Neural cell (in vitro differentiated cells): ENCODE data around the gene PCNX2.

ENCODE experiments used
- CTCF ChIP-seq: fragments of 450-650 bp; IDR thresholded peaks from 2 replicates; pipeline ENCODE4 v1.5.1; 2014; ENCODE audit warnings: antibody characterized with exemption, mild to moderate bottlenecking, moderate library complexity; ENCODE audit not compliant: poor library complexity, severe bottlenecking
- EP300 ChIP-seq: fragments of 450-650 bp; conservative IDR thresholded peaks from 2 replicates; pipeline ENCODE4 v1.6.1; 2014; ENCODE audit warnings: antibody characterized with exemption, mild to moderate bottlenecking, moderate library complexity; ENCODE audit not compliant: poor library complexity, severe bottlenecking
- EZH2 ChIP-seq: fragments of 200-600, 300-800 bp; shearing (Covaris generic), sonication (generic); IDR thresholded peaks from 2 replicates; pipeline ENCODE4 v1.6.1; 2014; ENCODE audit warnings: antibody characterized with exemption, low read length, borderline replicate concordance, mild to moderate bottlenecking; ENCODE audit not compliant: insufficient read depth, poor library complexity, severe bottlenecking
- POLR2AphosphoS5 ChIP-seq: IDR thresholded peaks from 2 replicates; pipeline ENCODE4 v1.6.1; 2012
- RAD21 ChIP-seq: fragments of 450-650 bp; conservative IDR thresholded peaks from 2 replicates; pipeline ENCODE4 v1.6.1; 2014; ENCODE audit warnings: antibody characterized with exemption, mild to moderate bottlenecking, moderate library complexity
- SMC3 ChIP-seq: fragments of 450-650 bp; conservative IDR thresholded peaks from 2 replicates; pipeline ENCODE4 v1.6.1; 2014; ENCODE audit warnings: antibody characterized with exemption, mild to moderate bottlenecking, moderate library complexity; ENCODE audit not compliant: poor library complexity
- TAF1 ChIP-seq: IDR thresholded peaks from 2 replicates; pipeline ENCODE4 v1.6.1; 2012; ENCODE audit warnings: low read depth
- TF ChIP-seq, protein P1 (sequence below): IDR thresholded peaks from 2 replicates; pipeline ENCODE4 v1.6.1; 2012; ENCODE audit warnings: borderline replicate concordance

DNA sequence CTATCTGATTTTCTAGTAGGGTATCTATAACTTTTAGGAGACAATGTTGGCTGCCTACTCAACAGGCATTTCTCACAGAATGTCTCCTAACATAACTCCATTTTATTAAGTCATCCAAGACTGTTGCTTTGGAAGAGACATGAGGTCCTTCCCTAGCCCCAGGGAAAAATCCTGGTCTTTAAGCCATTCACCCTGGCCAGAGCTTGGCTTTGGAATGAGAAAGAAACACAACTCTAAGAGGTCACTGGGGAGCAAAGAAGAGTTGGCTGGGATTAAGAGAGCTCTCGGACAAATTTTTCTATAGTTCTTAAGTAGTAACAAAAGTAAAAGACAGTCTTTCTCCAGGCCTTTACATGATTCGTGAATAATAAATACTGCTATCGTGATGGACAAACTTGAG is 57.9 kb downstream of the PCNX2 start:
- no peak for TF ChIP-seq CTCF
- TF ChIP-seq EP300, result no peak
- no peak for TF ChIP-seq SMC3
- no peak for TF ChIP-seq RAD21
- TF ChIP-seq POLR2AphosphoS5, result no peak
- TF ChIP-seq, protein P1, sequence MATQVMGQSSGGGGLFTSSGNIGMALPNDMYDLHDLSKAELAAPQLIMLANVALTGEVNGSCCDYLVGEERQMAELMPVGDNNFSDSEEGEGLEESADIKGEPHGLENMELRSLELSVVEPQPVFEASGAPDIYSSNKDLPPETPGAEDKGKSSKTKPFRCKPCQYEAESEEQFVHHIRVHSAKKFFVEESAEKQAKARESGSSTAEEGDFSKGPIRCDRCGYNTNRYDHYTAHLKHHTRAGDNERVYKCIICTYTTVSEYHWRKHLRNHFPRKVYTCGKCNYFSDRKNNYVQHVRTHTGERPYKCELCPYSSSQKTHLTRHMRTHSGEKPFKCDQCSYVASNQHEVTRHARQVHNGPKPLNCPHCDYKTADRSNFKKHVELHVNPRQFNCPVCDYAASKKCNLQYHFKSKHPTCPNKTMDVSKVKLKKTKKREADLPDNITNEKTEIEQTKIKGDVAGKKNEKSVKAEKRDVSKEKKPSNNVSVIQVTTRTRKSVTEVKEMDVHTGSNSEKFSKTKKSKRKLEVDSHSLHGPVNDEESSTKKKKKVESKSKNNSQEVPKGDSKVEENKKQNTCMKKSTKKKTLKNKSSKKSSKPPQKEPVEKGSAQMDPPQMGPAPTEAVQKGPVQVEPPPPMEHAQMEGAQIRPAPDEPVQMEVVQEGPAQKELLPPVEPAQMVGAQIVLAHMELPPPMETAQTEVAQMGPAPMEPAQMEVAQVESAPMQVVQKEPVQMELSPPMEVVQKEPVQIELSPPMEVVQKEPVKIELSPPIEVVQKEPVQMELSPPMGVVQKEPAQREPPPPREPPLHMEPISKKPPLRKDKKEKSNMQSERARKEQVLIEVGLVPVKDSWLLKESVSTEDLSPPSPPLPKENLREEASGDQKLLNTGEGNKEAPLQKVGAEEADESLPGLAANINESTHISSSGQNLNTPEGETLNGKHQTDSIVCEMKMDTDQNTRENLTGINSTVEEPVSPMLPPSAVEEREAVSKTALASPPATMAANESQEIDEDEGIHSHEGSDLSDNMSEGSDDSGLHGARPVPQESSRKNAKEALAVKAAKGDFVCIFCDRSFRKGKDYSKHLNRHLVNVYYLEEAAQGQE, result no peak
- TF ChIP-seq TAF1, result no peak
- TF ChIP-seq EZH2, result no peak
